Brain microvascular endothelial cell (primary cell): ENCODE data around the gene GPR78.

Source experiments
- DNase-seq: peaks from one replicate; pipeline ENCODE4 v3.0.0-alpha.2; 2020
- H3K27ac ChIP-seq: fragments of 250-450 bp; sonication (Bioruptor Pico); 2 replicates; pipeline ENCODE4 v1.5.1; 2020; ENCODE audit warnings: mild to moderate bottlenecking, moderate library complexity
- H3K27me3 ChIP-seq: fragments of 250-450 bp; sonication (Bioruptor Pico); replicated peaks from 2 replicates; pipeline ENCODE4 v1.5.1; 2020; ENCODE audit warnings: mild to moderate bottlenecking
- H3K36me3 ChIP-seq: fragments of 250-450 bp; sonication (Bioruptor Pico); replicated peaks from 2 replicates; pipeline ENCODE4 v1.5.1; 2020; ENCODE audit warnings: mild to moderate bottlenecking
- H3K4me3 ChIP-seq: 2 replicates; pipeline ENCODE4 v1.5.1; 2011; ENCODE audit warnings: low read depth, mild to moderate bottlenecking, control low read depth, low read length, moderate library complexity
- in situ Hi-C: cut with HindIII; loops from 2 replicates; pipeline ENCODE4 v1.10.0; 2017; ENCODE audit warnings: low sequenced_read_pairs, low pct_ligation_motif_present
- TF ChIP-seq, protein P1 (sequence below): IDR thresholded peaks from 2 replicates; pipeline ENCODE4 v1.5.1; 2011; ENCODE audit warnings: low read depth, mild to moderate bottlenecking, moderate library complexity, low read length, control low read depth, inconsistent platforms; ENCODE audit errors: missing control alignments

Gene GPR78

DNA sequence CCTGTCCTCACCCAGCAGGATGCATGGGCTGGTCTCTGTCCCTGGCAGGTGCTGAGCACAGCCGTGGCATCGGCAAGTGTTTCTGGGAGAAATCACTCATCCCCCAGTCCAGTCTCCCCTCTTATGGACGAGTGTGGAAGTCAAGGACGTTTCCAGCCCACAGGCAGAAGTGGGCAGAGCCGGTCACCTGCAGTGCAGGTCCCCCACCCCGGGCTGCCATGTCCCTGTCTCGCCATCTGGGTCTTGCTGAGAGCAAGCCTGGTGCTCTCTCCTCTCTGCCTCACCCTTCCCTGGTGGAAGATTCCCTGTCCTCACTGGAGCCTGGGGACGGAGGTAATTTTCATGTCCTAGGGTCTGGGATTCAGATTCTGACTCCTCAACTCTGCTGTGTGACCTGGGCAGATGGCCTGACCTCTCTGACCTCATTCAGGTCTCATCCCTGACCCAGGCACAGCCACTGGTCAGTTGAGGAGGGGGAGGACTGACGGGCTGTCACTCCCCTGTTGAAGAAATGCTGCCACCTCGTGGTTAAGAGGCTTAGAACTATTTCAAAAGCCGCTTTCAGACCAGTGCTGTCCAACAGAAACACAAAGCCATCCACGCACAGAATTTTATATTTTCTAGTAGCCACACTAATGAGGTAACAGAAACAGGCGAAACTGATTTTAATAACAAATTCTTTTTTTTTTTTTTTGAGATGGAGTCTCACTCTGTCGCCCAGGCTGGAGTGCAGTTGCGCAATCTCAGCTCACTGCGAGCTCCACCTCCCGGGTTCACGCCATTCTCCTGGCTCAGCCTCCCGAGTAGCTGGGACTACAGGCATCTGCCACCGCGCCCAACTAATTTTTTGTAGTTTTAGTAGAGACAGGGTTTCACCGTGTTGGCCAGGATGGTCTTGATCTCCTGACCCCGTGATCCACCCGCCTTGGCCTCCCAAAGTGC lies 14.2 kb downstream of the GPR78 start:
- TF ChIP-seq, protein P1, sequence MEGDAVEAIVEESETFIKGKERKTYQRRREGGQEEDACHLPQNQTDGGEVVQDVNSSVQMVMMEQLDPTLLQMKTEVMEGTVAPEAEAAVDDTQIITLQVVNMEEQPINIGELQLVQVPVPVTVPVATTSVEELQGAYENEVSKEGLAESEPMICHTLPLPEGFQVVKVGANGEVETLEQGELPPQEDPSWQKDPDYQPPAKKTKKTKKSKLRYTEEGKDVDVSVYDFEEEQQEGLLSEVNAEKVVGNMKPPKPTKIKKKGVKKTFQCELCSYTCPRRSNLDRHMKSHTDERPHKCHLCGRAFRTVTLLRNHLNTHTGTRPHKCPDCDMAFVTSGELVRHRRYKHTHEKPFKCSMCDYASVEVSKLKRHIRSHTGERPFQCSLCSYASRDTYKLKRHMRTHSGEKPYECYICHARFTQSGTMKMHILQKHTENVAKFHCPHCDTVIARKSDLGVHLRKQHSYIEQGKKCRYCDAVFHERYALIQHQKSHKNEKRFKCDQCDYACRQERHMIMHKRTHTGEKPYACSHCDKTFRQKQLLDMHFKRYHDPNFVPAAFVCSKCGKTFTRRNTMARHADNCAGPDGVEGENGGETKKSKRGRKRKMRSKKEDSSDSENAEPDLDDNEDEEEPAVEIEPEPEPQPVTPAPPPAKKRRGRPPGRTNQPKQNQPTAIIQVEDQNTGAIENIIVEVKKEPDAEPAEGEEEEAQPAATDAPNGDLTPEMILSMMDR, result peak; percentile 76
- peak; percentile 65 for DNase-seq
- H3K4me3 ChIP-seq, result no peak overlapping the region
- no peak overlapping the region for H3K27ac ChIP-seq
- no peaks in the 10 kb centered on the region for H3K36me3 ChIP-seq
- in situ Hi-C loops, result no loop called here
- H3K27me3 ChIP-seq, result peaks cover 37% of the 10 kb centered on the region

DNA sequence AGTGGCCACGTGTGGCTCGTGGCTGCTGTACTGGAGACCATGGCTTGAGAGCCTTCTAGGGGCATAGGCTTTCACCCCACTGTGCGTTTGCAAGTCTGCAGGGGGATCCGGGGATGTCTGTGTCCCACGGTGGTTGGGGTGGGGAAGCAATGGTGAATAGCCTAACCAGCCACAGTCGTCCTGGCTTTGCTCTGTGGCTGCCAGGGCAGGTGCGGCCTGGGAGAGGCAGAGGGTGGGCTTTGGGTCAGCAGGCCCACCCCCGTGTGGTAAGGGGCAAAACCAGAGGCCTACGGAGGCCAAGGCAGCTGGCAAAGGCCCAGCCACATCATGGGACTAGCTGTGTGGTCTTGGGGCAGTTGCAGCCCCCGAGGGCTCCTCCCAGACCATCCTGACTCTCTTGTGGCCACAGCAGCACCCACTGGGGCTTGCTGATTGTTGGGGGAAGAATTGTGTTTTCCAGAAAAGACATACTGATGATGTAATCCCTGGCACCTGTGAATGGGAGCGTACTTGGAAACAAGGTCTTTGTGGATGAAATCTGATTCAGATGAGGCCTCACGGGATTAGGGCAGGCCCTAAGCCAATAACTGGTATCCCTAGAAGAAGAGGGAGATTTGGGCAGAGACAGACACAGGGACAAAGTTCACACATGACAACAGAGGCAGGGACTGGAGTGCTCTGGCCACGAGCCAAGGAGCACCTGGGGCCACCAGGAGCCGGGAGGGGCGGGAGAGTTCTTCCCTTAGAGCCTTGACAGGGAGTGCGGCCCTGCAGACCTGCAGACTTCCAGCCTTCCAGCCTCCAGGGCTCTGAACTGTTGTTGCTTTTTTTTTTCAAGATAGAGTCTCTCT lies 15.3 kb downstream of the GPR78 start:
- no peak for DNase-seq
- H3K27me3 ChIP-seq, result peaks cover 35% of the 10 kb centered on the region

DNA sequence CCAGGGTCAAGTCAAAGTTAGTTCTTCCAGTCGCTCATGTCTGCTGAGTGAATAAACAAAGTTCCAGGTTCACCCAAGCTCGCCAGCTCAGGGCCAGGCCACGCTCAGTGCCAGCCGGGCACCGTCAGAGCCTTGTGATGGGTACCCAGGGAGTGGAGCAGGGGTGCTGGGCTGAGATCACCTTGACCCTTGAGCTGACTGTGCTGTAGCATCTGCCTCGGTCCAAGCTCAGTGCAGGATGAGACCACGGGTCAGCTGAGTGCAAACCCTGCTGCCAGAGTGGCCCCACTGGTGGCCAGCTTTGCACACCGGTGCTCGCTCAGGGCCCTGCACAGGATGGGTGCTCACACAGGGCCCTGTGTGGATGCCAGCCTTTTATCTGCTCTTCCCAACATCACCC lies 16.7 kb downstream of the GPR78 start:
- no peak for DNase-seq
- H3K4me3 ChIP-seq, result no peak overlapping the region
- TF ChIP-seq, protein P1, result no peak

More for the DNA sequence above, 15.3 kb downstream of the GPR78 start:
- in situ Hi-C loops, result no loop called here
- Histone ChIP-seq H3K4me3 (no peak overlapping the region), H3K27ac (no peak overlapping the region), H3K36me3 (no peaks in the 10 kb centered on the region)
- TF ChIP-seq, protein P1, result no peak

DNA sequence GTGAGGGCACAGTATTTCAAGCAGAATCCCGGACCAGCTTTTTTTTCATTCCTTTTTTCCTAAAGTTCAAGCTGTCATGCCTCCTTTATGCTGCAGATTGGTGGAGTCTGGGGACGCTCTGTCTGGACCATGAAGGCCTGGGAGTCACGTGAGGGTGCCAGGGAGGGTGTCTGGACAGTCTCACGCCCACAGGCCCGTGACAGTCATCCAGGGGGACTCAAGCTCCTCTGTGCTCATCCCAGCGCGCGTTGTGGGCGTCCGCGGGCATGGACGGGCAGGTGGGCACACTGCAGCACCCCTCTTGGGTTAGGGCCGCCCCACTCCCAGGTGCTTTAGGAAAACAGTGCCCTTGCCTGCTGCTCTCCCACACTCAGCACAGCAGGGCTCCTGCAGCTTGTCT lies 17.1 kb downstream of the GPR78 start:
- in situ Hi-C loops, result no loop called here
- H3K36me3 ChIP-seq, result no peaks in the 10 kb centered on the region
- TF ChIP-seq, protein P1, result no peak
- peaks cover 19% of the 10 kb centered on the region for H3K27me3 ChIP-seq
- H3K4me3 ChIP-seq, result no peak overlapping the region
- DNase-seq, result no peak
- no peak overlapping the region for H3K27ac ChIP-seq

More for the DNA sequence above, 16.7 kb downstream of the GPR78 start:
- peaks cover 24% of the 10 kb centered on the region for H3K27me3 ChIP-seq
- no peak overlapping the region for H3K27ac ChIP-seq
- in situ Hi-C loops, result no loop called here
- no peaks in the 10 kb centered on the region for H3K36me3 ChIP-seq

DNA sequence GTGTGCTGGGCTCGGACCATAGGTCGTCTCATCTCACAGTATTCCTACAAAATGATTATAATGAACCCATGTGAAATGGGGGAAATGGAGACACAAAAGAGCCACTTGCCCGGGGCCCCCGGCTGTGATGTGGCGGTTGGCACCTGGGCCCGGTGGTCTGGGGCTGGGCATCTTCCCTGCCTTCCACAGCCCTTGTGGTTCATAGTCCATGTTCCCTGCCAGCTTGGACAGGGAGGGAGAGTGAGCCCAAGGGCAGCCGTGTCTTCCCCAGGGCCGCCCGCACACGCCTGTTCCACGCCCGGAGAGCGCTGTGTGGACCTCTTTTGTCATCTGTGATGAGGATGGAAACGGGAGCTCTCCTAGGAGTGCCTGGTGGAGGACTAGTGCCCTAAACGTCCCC lies 17.6 kb downstream of the GPR78 start:
- H3K27me3 ChIP-seq, result peaks cover 15% of the 10 kb centered on the region
- H3K27ac ChIP-seq, result no peak overlapping the region
- H3K4me3 ChIP-seq, result no peak overlapping the region
- H3K36me3 ChIP-seq, result no peaks in the 10 kb centered on the region
- TF ChIP-seq, protein P1, result no peak
- in situ Hi-C loops, result no loop called here
- DNase-seq, result no peak
